GM12878 (cell line): Measurements from ENCODE around the gene PRR23A. TPM values are rescaled to one million over a fixed set of nuclear protein-coding genes. Genes with fewer than 3 reads are reported as not detected.

Experiments
- ATAC-seq: fragments of 200-7000 bp; cut with Tn5 transposase; 3 replicates; pipeline ENCODE4 v1.9.1; 2020; ENCODE audit warnings: mild to moderate bottlenecking, moderate library complexity
- BruUV-seq: library from RNA; stranded (reverse); fragments of 400-500 nt; replicated peaks from 2 replicates; lab custom pipeline; 2021; lab: Mats Ljungman, UMichigan
- CTCF ChIA-PET: fragments of 300-600 bp; sonication (Branson Sonifier 250); formaldehyde crosslinking; extraction: SDS; loops from one replicate; lab custom pipeline; 2021; ENCODE audit warnings: inconsistent platforms; lab: Yijun Ruan, JAX
- POLR2A ChIA-PET: fragments of 350-600 bp; formaldehyde crosslinking; extraction: SDS; loops from one replicate; lab custom pipeline; 2021; ENCODE audit warnings: inconsistent platforms; lab: Charles Lee
- RAD21 ChIA-PET: fragments of 300-600 bp; sonication (Branson Sonifier 250); formaldehyde crosslinking; loops from one replicate; lab custom pipeline; 2023; ENCODE audit warnings: antibody characterized with exemption; ENCODE audit not compliant: unreplicated experiment; lab: Charles Lee
- SMC1A ChIA-PET: fragments of 300-600 bp; sonication (Branson Sonifier 250); formaldehyde crosslinking; loops from one replicate; lab custom pipeline; 2023; ENCODE audit not compliant: unreplicated experiment, uncharacterized antibody; lab: Charles Lee
- DNase-seq: peaks from one replicate; pipeline ENCODE4 v3.0.0-alpha.2; 2011; ENCODE audit warnings: low read depth, low spot score
- FAIRE-seq: peaks from 3 replicates; lab custom pipeline; 2011; peaks lifted over from hg19 to GRCh38; lab: Jason Lieb, UNC
- H2AFZ ChIP-seq: 2 replicates; pipeline ENCODE4 v1.6.0; 2011; ENCODE audit warnings: low read depth, low read length, control low read depth; ENCODE audit not compliant: control insufficient read depth
- H3K27ac ChIP-seq: 2 replicates; pipeline ENCODE4 v1.5.1; 2011; ENCODE audit warnings: control low read depth; ENCODE audit not compliant: control insufficient read depth, insufficient read depth
- H3K27me3 ChIP-seq, 2 experiments: replicated peaks in 1 of 2; 2 replicates each; pipeline versions ENCODE4 v1.6.0 to v1.6.1; 2011; ENCODE audit warnings: low read length in 1 of 2; ENCODE audit not compliant: control insufficient read depth in 2 of 2, insufficient read depth in 2 of 2
- H3K36me3 ChIP-seq, 2 experiments: 2 replicates each; pipeline ENCODE4 v1.5.1; 2011; ENCODE audit warnings: low read length in 1 of 2; ENCODE audit not compliant: control insufficient read depth in 2 of 2, insufficient read depth in 2 of 2
- H3K4me1 ChIP-seq: 2 replicates; pipeline ENCODE4 v1.6.1; 2011; ENCODE audit warnings: mild to moderate bottlenecking, low read length, moderate library complexity, mixed read lengths; ENCODE audit not compliant: control insufficient read depth, insufficient read depth
- H3K4me2 ChIP-seq: 2 replicates; pipeline ENCODE4 v1.6.0; 2011; ENCODE audit warnings: control low read depth; ENCODE audit not compliant: control insufficient read depth, insufficient read depth
- H3K4me3 ChIP-seq: fragments of 200-600 bp; sonication (generic); 2 replicates; pipeline ENCODE4 v1.5.1; 2016
- H3K79me2 ChIP-seq: 2 replicates; pipeline ENCODE4 v1.6.0; 2011; ENCODE audit warnings: low read length; ENCODE audit not compliant: control insufficient read depth, insufficient read depth
- H3K9ac ChIP-seq: 2 replicates; pipeline ENCODE4 v1.8.0; 2011; ENCODE audit warnings: low read length, control low read depth, mixed read lengths; ENCODE audit not compliant: control insufficient read depth, insufficient read depth
- H3K9me3 ChIP-seq: replicated peaks from 3 replicates; pipeline ENCODE4 v1.5.1; 2011; ENCODE audit warnings: mild to moderate bottlenecking, low read length; ENCODE audit not compliant: control insufficient read depth, insufficient read depth
- H4K20me1 ChIP-seq: 2 replicates; pipeline ENCODE4 v1.6.0; 2011; ENCODE audit not compliant: control insufficient read depth, insufficient read depth
- BACH1 ChIP-seq: fragments of 450-650 bp; IDR thresholded peaks from 2 replicates; pipeline ENCODE4 v1.6.1; 2017; ENCODE audit warnings: mild to moderate bottlenecking, borderline replicate concordance
- E4F1 ChIP-seq: fragments of 450-650 bp; IDR thresholded peaks from 2 replicates; pipeline ENCODE4 v1.6.1; 2018; ENCODE audit warnings: borderline replicate concordance, mild to moderate bottlenecking; ENCODE audit not compliant: partially characterized antibody
- EGR1 ChIP-seq, 2 experiments: IDR thresholded peaks; 1 replicate in 1 of 2; 2 replicates in 1 of 2; pipeline ENCODE4 v1.6.1; 2011 to 2012; ENCODE audit warnings: low read depth in 2 of 2, low read length in 2 of 2, borderline replicate concordance in 1 of 2, mild to moderate bottlenecking in 1 of 2, moderate library complexity in 1 of 2
- FOS ChIP-seq: IDR thresholded peaks from 3 replicates; pipeline ENCODE4 v1.6.1; 2011; ENCODE audit warnings: borderline replicate concordance; ENCODE audit not compliant: insufficient read length; ENCODE audit errors: extremely low read depth
- LARP7 ChIP-seq: fragments of 450-650 bp; IDR thresholded peaks from 2 replicates; pipeline ENCODE4 v1.6.1; 2017; ENCODE audit warnings: mild to moderate bottlenecking
- NBN ChIP-seq: fragments of 450-650 bp; IDR thresholded peaks from 2 replicates; pipeline ENCODE4 v1.6.1; 2016
- TCF12 ChIP-seq: IDR thresholded peaks from 2 replicates; pipeline ENCODE4 v1.6.1; 2011; ENCODE audit warnings: low read depth, mild to moderate bottlenecking, low read length
- YBX1 ChIP-seq: fragments of 450-650 bp; IDR thresholded peaks from 2 replicates; pipeline ENCODE4 v1.6.1; 2016; ENCODE audit warnings: antibody characterized with exemption
- WGBS: methylation state at CpG from one replicate; pipeline ENCODE4 v1.1.6; 2016; ENCODE audit warnings: low lambda C conversion rate; ENCODE audit not compliant: insufficient replicate concordance, insufficient coverage; ENCODE audit errors: missing lambda C conversion rate; 5-methylcytosine and 5-hydroxymethylcytosine counted together
- in situ Hi-C: fragments of 300-500 bp; cut with MboI; formaldehyde crosslinking; loops from 9 replicates; pipeline ENCODE4 v1.14.3; 2018; ENCODE audit warnings: mixed read lengths
- intact Hi-C: fragments of 100-400 bp; cut with micrococcal nuclease; formaldehyde crosslinking; loops from one replicate; pipeline ENCODE4 v1.14.2; 2022; ENCODE audit not compliant: unreplicated experiment
- polyA plus RNA-seq, 11 experiments: library from polyadenylated mRNA; depleted of rRNA in 4 of 11; unstranded in 6 of 11; stranded (reverse) in 5 of 11; fragments of >200 nt; fragmentation: Nextera tagmentation in 4 of 11; fragmentation: Illumina TruSeq in 1 of 11; extraction: Ambion mirVana in 4 of 11; extraction: Trizol in 1 of 11; gene quantifications; 1 replicate in 1 of 11; 2 replicates in 10 of 11; pipeline versions ENCODE4 v1.2.1 to v1.2.3, GENCODE V29; 2011 to 2016; ENCODE audit warnings: inconsistent platforms in 2 of 11, missing spikeins in 2 of 11, low read depth in 1 of 11
- total RNA-seq, 4 experiments: library from RNA; depleted of rRNA in 3 of 4; stranded (reverse); fragments of >200 nt in 3 of 4; fragmentation: Illumina TruSeq in 1 of 4; extraction: Trizol in 1 of 4; gene quantifications; 2 replicates each; pipeline versions ENCODE4 v1.2.1 to v1.2.3, GENCODE V29; 2013 to 2021
- TF ChIP-seq, protein P1 (sequence below): fragments of 150-350 bp; IDR thresholded peaks from 2 replicates; pipeline ENCODE4 v1.6.1; 2014; ENCODE audit warnings: mild to moderate bottlenecking, low read depth, low read length
- TF ChIP-seq, protein P2 (sequence below): fragments of 450-650 bp; IDR thresholded peaks from 2 replicates; pipeline ENCODE4 v1.6.1; 2016; ENCODE audit warnings: mild to moderate bottlenecking

Gene PRR23A
- total and polyA plus RNA-seq, 10 of the 15 experiments (the other 5 are each of a cell fraction or from before 2014, with no cell fraction given) = not detected

GRCh38 chr3:139052802-139053600 is 46.9 kb upstream of the PRR23A start:
- ChIA-PET SMC1A (no interaction called here), RAD21 (no interaction called here), CTCF (no interaction called here), POLR2A (no interaction called here)
- in situ Hi-C loops (no loop called here), intact Hi-C loops (no loop called here)
- H3K9me3 ChIP-seq = no peaks in the 10 kb centered on the region; the same call in 1 of the 3 replicates
- no peak overlapping the region for H2AFZ ChIP-seq
- no peaks in the 10 kb centered on the region for H4K20me1 ChIP-seq
- TF ChIP-seq NBN = no peak
- TF ChIP-seq FOS = no peak
- TF ChIP-seq E4F1 = no peak
- TF ChIP-seq, protein P1, sequence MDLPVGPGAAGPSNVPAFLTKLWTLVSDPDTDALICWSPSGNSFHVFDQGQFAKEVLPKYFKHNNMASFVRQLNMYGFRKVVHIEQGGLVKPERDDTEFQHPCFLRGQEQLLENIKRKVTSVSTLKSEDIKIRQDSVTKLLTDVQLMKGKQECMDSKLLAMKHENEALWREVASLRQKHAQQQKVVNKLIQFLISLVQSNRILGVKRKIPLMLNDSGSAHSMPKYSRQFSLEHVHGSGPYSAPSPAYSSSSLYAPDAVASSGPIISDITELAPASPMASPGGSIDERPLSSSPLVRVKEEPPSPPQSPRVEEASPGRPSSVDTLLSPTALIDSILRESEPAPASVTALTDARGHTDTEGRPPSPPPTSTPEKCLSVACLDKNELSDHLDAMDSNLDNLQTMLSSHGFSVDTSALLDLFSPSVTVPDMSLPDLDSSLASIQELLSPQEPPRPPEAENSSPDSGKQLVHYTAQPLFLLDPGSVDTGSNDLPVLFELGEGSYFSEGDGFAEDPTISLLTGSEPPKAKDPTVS = no peak
- TF ChIP-seq, protein P2, sequence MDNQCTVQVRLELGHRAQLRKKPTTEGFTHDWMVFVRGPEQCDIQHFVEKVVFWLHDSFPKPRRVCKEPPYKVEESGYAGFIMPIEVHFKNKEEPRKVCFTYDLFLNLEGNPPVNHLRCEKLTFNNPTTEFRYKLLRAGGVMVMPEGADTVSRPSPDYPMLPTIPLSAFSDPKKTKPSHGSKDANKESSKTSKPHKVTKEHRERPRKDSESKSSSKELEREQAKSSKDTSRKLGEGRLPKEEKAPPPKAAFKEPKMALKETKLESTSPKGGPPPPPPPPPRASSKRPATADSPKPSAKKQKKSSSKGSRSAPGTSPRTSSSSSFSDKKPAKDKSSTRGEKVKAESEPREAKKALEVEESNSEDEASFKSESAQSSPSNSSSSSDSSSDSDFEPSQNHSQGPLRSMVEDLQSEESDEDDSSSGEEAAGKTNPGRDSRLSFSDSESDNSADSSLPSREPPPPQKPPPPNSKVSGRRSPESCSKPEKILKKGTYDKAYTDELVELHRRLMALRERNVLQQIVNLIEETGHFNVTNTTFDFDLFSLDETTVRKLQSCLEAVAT = no peak
- TF ChIP-seq TCF12 = no peak
- TF ChIP-seq LARP7 = no peak
- no peak for TF ChIP-seq BACH1
- TF ChIP-seq EGR1 (IDR thresholded peaks at IDR 0.05; ENCODE audit: borderline replicate concordance in 1 of 2, low read depth in 2 of 2, low read length in 2 of 2) = no peak
- no peak for TF ChIP-seq YBX1
- H3K27ac ChIP-seq = no peak overlapping the region
- ATAC-seq = no peak
- DNase-seq = no peak
- H3K4me3 ChIP-seq = no peak overlapping the region
- no peaks in the 10 kb centered on the region for H3K4me1 ChIP-seq
- no peak overlapping the region for H3K9ac ChIP-seq
- H3K4me2 ChIP-seq = no peak overlapping the region
- no TSS peak for BruUV-seq
- no peak for FAIRE-seq
- H3K79me2 ChIP-seq = no peaks in the 10 kb centered on the region
- 0% methylated on average over 2 of the region's 2 CpGs for WGBS
- H3K27me3 ChIP-seq = no peaks in the 10 kb centered on the region
- H3K36me3 ChIP-seq = no peaks in the 10 kb centered on the region
